HG02973 (cell line): ENCODE data around the gene TBC1D9.

Experiments used
- ATAC-seq: cut with Tn5 transposase; IDR thresholded peaks from one replicate; pipeline ENCODE4 v1.9.1; 2021; ENCODE audit warnings: moderate library complexity; ENCODE audit not compliant: unreplicated experiment

TBC1D9 gene

GRCh38 chr4:140659943-140660700 lies 96.1 kb downstream of the TBC1D9 start:
- no peak for ATAC-seq

- no peak for ATAC-seq
These were observed 101.7 kb downstream of the TBC1D9 start for GRCh38 chr4:140654495-140654814.

GRCh38 chr4:140653718-140654494 lies 102.3 kb downstream of the TBC1D9 start:
- no peak for ATAC-seq

GRCh38 chr4:140652601-140653000 lies 103.6 kb downstream of the TBC1D9 start:
- no peak for ATAC-seq

GRCh38 chr4:140648716-140649308 lies 107.4 kb downstream of the TBC1D9 start:
- ATAC-seq, result no peak

- ATAC-seq, result no peak
These were observed 110.4 kb downstream of the TBC1D9 start for GRCh38 chr4:140645614-140646412.

- ATAC-seq, result no peak
These were observed 111.0 kb downstream of the TBC1D9 start for GRCh38 chr4:140645196-140645595.

GRCh38 chr4:140644470-140645185 lies 111.6 kb downstream of the TBC1D9 start:
- ATAC-seq, result no peak

GRCh38 chr4:140643571-140644055 lies 112.6 kb downstream of the TBC1D9 start:
- no peak for ATAC-seq

- ATAC-seq, result no peak
These were observed 113.3 kb downstream of the TBC1D9 start for GRCh38 chr4:140642674-140643437.

GRCh38 chr4:140641789-140642439 lies 114.3 kb downstream of the TBC1D9 start:
- ATAC-seq, result no peak

GRCh38 chr4:140641105-140641555 lies 115.1 kb downstream of the TBC1D9 start:
- no peak for ATAC-seq

GRCh38 chr4:140640150-140640748 lies 115.9 kb downstream of the TBC1D9 start:
- ATAC-seq, result no peak

GRCh38 chr4:140639066-140639465 lies 117.1 kb downstream of the TBC1D9 start:
- ATAC-seq, result no peak

- ATAC-seq, result peak; percentile 85
These were observed 118.3 kb downstream of the TBC1D9 start for GRCh38 chr4:140637836-140638235.

- no peak for ATAC-seq
These were observed 120.6 kb downstream of the TBC1D9 start for GRCh38 chr4:140635606-140636005.

GRCh38 chr4:140633951-140634350 lies 122.2 kb downstream of the TBC1D9 start:
- ATAC-seq, result no peak

- no peak for ATAC-seq
These were observed 123.1 kb downstream of the TBC1D9 start for GRCh38 chr4:140633124-140633523.

- no peak for ATAC-seq
These were observed 125.9 kb downstream of the TBC1D9 start for GRCh38 chr4:140630246-140630645.
